NCI-H1092 treated with DMSO at 0.1 percent for 48 hours (cell line): ENCODE measurements around the gene GRN.
A peak's percentile ranks its signal among the peaks of the same experiment; 100 is the strongest.
"Not testable (repeated sequence)": the region's sequence is repeated elsewhere in the genome, so short reads cannot be mapped to it uniquely, and the experiment has no call there.

ENCODE experiments used
- DNase-seq: peaks from one replicate; lab custom pipeline; 2025; lab: John Stamatoyannopoulos, UW

Gene GRN

DNA sequence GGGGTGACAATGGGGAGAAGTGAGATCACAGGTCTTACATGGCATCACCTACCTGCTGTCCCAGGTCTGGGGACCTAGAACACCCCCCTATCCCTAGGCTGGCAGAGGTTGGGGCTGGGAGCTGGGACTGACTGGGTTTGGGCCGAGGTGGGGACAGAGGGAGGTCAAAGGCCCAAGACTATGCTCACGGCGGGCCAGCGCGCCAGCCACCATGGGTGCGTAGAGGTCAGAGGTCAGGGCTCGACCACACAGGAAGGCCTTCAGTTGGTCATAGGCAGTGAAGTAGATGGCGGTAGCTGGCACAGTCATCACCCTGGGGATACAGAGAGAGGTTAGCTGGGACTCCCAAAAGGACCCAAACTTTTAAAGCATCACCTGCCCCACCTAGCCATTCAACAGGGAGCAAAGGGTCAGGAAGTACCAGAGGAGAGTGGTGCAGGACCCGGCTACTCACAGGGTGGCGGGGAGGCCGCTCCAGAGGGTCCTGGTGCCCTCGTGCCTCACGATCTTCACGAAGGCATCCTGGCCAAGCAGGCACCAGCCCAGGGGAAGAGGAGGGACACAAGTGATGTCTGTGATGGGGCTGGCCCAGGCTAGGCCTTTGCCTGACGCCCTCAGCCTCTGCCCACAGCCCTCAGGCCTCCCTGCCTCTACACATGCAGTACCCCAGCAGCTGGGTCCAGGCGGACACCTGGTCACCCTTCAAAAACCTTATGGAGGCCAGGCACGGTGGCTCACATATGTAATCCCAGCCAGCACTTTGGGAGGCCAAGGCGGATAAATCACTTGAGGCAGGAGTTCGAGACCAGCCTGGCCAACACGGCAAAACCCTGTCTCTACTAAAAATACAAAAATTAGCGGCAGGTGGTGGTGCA, 23.6 kb upstream of the GRN start:
- DNase-seq, result no peak

GRCh38 chr17:44322236-44322895, 22.7 kb upstream of the GRN start:
- no peak for DNase-seq

DNA sequence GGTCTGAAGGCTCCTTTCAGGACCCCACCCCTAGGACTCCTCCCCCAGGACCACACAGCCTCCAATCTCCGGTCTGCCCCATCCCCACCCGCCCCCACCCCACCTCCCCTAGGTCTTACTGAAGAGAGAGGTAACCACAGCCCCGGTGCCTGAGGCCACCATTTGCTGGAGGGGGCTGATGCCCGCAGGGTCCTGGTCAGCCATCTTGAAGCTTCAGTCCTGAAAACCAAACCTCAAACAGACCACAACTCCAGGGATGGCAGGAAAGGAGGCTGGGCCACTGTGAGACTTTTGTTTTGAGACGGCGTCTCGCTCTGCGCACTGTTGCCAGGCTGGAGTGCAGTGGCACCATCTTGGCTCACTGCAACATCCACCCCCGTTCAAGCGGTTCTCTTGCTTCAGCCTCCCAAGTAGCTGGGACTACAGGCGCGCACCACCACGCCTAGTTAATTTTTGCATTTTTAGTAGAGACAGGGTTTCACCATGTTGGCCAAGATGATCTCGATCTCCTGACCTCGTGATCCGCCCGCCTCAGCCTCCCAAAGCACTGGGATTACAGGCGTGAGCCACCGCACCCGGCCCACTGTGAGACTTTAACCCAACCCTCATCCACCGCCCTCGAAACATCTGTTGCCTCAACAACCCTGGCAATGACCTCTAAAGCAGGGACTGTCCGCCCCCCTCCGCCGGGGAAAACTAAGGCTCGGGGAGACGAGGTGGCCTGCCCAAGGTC, 21.6 kb upstream of the GRN start:
- DNase-seq, result no peak

- DNase-seq, result no peak
Observed at GRCh38 chr17:44324092-44324570, 21.0 kb upstream of the GRN start.

DNA sequence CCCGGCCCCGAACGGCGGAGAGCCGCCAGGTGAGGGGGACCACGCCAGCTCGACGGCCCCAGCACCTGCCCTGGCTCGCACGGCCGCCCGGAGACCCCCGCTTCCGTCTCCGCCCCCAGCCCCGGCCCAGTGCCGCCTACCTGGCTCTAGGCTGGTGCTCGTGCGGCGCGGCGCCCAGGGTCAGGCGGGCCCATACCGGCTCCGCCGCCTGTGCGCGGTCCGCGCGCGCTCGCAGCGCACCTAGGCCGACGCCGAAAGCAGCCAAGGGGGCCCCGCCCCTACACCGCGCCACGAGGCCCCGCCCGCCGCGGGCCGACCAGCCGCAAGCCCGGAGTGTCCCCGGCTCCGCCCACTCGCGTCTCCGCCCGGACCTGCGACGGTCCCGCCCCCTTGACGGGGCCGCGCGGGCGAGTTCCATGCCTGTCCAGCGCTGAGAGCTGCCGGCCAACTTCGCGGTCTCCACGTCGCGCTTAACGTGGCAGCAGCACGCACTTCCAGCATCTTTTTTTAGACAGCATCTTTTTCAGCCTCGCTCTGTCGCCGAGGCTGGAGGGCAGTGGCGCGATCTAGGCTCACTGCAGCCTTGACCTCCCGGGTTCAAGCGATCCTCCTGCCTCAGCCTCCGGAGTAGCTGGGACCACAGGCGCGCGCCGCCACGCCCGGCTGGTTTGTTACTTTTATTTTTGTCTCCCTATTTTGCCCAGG, 20.4 kb upstream of the GRN start, which contains the start of gene SLC25A39:
TSS of gene SLC25A39 (minus strand) at position 253 of the 705 bp plus-strand sequence. CDS start 1,261 bp downstream, outside the sequence.
- DNase-seq, result peak; percentile 83

- DNase-seq, result peak; percentile 96
Observed at GRCh38 chr17:44326861-44327444, 18.1 kb upstream of the GRN start.

DNA sequence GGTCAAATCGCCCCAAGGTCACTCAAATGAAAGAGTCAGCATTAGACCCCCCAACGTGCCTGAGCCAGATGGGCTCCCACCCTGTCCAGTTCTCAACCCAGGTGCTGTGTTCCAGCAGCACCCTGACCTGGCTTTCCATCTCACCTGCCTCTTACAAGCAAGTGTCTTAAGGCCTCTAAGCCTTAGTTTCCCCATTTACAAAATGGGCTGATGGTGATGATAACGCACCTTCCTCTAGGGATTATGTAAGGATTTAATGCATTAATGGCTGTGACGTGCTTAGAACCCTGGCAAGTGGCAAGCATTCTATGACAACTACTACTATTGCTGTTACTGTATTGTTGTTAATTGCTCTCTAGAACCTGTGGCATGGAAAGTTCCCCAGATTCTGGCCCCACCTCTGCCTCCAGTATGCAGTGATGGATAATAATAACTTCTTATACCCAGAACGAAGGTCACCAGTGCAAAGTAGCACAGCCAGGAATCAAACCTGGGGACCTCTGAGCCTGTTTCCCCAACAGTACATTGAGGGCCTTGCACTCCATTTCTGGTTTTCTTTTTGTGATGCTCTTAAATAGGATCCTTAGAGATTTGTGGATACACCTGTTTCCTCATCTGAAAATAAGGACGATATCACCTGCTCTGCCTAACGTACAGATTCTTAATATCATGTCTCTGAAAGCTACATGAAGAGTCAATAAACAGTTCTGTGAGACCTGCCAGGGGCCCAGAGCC, 17.2 kb upstream of the GRN start:
- no peak for DNase-seq

DNA sequence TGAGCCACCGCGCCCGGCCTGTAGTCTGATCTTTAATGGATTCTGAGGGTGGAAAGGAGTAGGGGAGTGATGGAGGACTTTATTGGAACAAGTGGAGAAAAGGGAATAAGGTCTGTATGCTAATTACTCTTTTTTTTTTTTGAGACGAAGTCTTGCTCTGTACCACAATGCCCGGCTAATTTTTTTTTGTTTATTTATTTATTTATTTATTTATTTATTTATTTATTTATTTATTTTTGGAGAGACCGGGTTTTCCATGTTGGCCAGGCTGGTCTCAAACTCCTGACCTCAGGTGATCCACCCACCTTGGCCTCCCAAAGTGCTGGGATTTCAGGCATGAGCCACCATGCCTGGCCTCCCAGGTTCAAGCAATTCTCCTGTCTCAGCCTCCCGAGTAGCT, 15.6 kb upstream of the GRN start:
- DNase-seq, result not testable (repeated sequence)

GRCh38 chr17:44330263-44330662, 14.8 kb upstream of the GRN start:
- not testable (repeated sequence) for DNase-seq

GRCh38 chr17:44331249-44331760, 13.8 kb upstream of the GRN start:
- DNase-seq, result peak; percentile 52

- DNase-seq, result no peak
Observed at GRCh38 chr17:44333371-44333770, 11.7 kb upstream of the GRN start.

GRCh38 chr17:44334315-44334714, 10.8 kb upstream of the GRN start:
- DNase-seq, result no peak

DNA sequence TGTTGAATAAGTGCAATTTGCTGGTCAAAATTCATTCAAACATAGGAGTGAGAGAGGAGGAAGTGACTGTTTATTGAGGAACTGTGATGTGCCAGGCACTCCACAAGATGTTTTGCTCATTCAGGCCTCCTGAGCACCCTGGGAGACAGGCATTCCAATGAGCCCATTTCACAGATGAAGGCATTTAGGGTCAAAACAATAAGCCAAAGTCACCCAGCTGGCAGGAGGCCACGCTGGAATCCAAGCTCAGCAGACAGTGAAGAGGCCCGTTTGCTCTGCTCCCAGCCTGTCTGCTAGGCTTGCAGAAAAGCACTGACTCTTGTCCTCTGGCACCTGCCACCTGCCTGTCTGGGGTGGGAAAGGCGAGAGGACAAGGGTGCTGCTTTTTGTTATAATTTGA, 10.4 kb upstream of the GRN start:
- DNase-seq, result no peak

DNA sequence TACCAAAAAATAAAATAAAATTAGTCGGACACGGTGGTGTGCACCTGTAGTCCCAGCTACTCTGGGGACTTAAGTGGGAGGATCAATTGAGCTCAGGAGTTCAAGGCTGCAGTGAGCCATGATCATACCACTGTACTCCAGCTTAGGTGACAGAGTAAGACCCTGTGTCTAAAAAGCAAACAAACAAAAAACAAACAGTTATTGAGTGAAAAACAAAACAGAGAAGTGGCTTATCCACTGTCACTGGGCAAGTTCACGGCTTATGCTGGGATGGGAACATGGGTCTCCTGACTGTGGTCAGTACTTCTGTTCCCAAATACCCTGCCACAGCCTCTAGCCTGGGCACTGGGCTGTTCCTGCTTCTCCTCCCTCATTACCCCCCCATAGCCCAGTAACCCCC, 9.5 kb upstream of the GRN start:
- no peak for DNase-seq

GRCh38 chr17:44335968-44336367, 9.1 kb upstream of the GRN start:
- DNase-seq, result no peak

DNA sequence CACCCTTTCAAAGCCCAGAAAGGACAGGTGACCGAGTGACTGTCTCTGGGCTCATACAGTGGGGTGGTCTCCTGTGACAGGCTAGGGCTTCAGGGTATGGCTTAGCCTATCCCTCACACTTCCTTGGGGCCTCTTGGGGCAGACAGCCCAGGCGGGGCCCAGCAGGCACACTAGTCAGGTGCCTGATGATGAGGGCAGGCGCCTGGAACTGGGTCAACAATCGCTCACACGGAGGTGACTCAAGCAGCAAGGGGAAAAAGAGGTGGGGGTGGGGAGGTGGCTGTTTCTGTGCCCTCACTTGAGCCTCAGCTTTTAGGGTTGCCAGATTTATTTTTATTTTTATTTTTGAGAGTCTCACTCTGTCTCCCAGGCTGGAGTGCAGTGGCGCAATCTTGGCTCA, 6.4 kb upstream of the GRN start:
- DNase-seq, result no peak

- DNase-seq, result not testable (repeated sequence)
Observed at GRCh38 chr17:44340553-44340952, 4.5 kb upstream of the GRN start.

DNA sequence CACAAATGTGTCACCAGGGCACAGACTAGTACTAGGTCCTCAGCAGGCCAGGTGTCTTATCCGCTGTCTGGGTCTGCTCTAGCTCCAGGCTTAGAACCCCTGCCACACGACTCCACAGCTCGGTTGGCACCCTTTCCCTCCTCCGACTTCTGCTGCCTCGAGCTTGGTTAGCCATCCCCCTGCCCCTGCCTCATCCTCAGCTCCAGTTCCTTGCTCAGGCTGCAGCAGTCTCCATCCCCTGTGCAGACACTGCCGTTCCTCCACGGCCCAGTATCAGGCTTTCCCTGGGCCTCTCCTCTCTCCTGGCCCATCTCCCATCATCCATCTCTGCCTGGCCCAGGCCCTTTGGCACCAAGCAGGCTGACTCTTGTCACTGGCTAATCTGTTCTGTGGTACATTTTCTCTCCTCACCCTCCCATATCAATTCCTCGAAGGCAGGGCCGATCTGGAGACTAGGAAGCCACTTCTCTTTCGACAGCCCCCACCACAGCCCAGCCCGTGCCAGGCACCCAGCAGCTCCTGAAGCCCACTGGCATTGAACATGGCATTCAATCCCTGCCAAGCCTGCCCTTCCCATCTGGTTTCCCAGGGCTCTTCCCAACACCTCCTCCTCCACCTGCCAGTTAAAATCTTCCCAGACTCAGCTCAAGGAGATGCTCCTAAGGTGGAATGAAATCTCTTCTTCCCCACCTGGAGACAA, 1.4 kb upstream of the GRN start:
- no peak for DNase-seq

DNA sequence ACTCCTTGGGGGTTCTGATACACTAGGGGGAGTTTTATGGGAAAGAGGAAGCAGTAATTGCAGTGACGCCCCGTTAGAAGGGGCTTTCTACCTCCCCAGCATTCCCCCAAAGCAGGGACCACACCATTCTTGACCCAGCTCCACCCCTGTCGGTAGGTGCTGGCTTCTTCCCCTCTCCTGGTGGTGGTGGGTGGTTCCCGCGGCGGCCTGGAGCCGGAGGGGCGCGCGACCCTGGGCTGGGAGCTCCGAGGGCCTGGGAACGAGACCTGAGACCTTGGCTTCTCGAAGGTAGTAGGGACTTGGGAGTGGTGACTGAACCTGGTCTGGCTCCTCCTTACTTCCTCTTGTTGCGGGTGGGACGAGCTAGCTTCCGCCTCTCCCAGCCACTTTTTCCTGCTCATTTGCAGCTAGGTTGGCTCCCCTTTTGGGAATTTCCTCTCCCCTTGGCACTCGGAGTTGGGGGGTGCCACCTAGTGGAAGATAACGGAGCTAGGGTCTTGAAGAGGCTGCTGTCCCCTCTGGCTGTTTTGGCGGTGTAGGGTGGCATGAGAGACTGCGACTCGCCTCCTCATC, 438 bp downstream of the GRN start:
- DNase-seq, result peak; percentile 73
